ENCODE measurements around the gene C9orf72. TPM values are rescaled to one million over a fixed set of nuclear protein-coding genes. Genes with fewer than 3 reads are reported as not detected.

C9orf72 gene
- total and polyA plus RNA-seq, 2 of the 13 experiments (the other 11 are each of a cell fraction or from before 2014, with no cell fraction given), result 3.1 to 5.9 TPM

DNA sequence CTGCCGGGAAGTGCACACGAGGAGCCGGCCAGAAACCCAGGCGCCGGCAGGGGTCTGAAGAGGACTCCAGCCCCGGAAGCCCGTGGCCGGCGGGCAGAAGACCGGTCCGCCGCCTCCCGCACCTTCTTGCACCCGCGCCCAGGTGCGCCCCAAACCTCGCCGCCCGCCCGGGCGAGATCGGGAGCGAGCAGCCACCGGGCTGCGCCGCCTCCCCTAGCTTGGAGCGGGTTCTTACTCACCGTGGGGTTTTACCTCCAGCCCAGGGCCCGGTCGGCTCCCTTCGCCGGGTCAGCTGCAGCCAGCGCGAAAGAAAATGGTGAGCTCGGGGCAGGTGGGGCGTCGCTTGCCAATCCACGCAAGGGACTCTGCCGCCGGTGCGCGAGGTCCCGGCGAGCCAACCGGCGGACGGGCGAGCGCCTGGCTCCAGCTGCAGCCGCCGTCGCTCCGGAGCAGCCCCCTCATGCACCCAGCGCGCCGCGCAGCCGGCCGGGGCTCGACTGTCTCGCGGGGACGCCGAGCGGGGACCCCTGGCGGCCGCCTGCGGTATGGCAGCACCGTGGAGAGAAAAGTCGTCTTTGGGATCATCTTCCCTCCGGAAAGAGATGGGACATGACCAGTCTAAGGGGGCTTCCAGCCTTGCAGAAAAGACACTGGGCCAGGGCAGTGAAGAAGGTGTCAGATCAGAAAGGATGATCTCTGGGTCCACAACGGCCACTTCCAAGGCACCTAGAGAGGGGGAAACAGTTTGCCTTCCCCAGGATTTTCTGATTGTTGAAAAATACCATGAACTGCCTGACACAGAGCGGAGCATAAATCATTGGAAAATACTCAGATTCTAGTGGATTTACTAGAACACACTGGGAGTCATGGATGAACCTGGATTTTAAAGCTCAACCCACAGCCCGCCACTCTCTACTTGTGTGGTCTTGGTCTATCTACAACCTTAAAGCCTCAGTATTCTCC is 43.7 kb downstream of the C9orf72 start, which contains the start of gene MOB3B (continued):
- TF ChIP-seq GABPB1 (CRISPR knock-in tag; IDR thresholded peaks at IDR 0.05) (peak; percentile 55; the same call in 1 of the 2 replicates), REL (CRISPR knock-in tag; conservative IDR thresholded peaks at IDR 0.05) (0 out of 2 replicates have a peak, but pooled peaks have one; percentile 68), RNF2 (conservative IDR thresholded peaks at IDR 0.05; ENCODE audit: low read depth) (0 out of 2 replicates have a peak, but pooled peaks have one; percentile 65), SMC3 (IDR thresholded peaks at IDR 0.05; ENCODE audit: low read length) (peak; percentile 45; the same call in 1 of the 2 replicates), SP2 (CRISPR knock-in tag; IDR thresholded peaks at IDR 0.05) (no peak), FOXA1 (IDR thresholded peaks at IDR 0.05) (no peak), FOXA1 (CRISPR knock-in tag; IDR thresholded peaks at IDR 0.05) (no peak), ARNT2 (CRISPR knock-in tag; IDR thresholded peaks at IDR 0.05; ENCODE audit: low read depth) (peak; percentile 56; the same call in 1 of the 2 replicates), ZEB1 (IDR thresholded peaks at IDR 0.05; ENCODE audit: insufficient replicate concordance, low read depth) (no peak), NR3C1 (CRISPR knock-in tag; IDR thresholded peaks at IDR 0.05) (no peak), HOXA3 (CRISPR knock-in tag; IDR thresholded peaks at IDR 0.05) (0 out of 2 replicates have a peak, but pooled peaks have one; percentile 23), NONO (IDR thresholded peaks at IDR 0.05) (no peak), NONO (CRISPR knock-in tag; conservative IDR thresholded peaks at IDR 0.05) (peak; percentile 55; the same call in 1 of the 2 replicates), ZNF777 (CRISPR knock-in tag; IDR thresholded peaks at IDR 0.05) (peak; percentile 38)
- TF ChIP-seq, protein P1, sequence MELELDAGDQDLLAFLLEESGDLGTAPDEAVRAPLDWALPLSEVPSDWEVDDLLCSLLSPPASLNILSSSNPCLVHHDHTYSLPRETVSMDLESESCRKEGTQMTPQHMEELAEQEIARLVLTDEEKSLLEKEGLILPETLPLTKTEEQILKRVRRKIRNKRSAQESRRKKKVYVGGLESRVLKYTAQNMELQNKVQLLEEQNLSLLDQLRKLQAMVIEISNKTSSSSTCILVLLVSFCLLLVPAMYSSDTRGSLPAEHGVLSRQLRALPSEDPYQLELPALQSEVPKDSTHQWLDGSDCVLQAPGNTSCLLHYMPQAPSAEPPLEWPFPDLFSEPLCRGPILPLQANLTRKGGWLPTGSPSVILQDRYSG (CRISPR knock-in tag; IDR thresholded peaks at IDR 0.05), result 0 out of 2 replicates have a peak, but pooled peaks have one; percentile 43
- TF ChIP-seq, protein P2, sequence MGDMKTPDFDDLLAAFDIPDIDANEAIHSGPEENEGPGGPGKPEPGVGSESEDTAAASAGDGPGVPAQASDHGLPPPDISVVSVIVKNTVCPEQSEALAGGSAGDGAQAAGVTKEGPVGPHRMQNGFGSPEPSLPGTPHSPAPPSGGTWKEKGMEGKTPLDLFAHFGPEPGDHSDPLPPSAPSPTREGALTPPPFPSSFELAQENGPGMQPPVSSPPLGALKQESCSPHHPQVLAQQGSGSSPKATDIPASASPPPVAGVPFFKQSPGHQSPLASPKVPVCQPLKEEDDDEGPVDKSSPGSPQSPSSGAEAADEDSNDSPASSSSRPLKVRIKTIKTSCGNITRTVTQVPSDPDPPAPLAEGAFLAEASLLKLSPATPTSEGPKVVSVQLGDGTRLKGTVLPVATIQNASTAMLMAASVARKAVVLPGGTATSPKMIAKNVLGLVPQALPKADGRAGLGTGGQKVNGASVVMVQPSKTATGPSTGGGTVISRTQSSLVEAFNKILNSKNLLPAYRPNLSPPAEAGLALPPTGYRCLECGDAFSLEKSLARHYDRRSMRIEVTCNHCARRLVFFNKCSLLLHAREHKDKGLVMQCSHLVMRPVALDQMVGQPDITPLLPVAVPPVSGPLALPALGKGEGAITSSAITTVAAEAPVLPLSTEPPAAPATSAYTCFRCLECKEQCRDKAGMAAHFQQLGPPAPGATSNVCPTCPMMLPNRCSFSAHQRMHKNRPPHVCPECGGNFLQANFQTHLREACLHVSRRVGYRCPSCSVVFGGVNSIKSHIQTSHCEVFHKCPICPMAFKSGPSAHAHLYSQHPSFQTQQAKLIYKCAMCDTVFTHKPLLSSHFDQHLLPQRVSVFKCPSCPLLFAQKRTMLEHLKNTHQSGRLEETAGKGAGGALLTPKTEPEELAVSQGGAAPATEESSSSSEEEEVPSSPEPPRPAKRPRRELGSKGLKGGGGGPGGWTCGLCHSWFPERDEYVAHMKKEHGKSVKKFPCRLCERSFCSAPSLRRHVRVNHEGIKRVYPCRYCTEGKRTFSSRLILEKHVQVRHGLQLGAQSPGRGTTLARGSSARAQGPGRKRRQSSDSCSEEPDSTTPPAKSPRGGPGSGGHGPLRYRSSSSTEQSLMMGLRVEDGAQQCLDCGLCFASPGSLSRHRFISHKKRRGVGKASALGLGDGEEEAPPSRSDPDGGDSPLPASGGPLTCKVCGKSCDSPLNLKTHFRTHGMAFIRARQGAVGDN (CRISPR knock-in tag; IDR thresholded peaks at IDR 0.05), result peak; percentile 77
- TF ChIP-seq, protein P3, sequence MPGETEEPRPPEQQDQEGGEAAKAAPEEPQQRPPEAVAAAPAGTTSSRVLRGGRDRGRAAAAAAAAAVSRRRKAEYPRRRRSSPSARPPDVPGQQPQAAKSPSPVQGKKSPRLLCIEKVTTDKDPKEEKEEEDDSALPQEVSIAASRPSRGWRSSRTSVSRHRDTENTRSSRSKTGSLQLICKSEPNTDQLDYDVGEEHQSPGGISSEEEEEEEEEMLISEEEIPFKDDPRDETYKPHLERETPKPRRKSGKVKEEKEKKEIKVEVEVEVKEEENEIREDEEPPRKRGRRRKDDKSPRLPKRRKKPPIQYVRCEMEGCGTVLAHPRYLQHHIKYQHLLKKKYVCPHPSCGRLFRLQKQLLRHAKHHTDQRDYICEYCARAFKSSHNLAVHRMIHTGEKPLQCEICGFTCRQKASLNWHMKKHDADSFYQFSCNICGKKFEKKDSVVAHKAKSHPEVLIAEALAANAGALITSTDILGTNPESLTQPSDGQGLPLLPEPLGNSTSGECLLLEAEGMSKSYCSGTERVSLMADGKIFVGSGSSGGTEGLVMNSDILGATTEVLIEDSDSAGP (CRISPR knock-in tag; IDR thresholded peaks at IDR 0.05; ENCODE audit: borderline replicate concordance), result peak; percentile 46; the same call in 1 of the 2 replicates
- TF ChIP-seq, protein P4, sequence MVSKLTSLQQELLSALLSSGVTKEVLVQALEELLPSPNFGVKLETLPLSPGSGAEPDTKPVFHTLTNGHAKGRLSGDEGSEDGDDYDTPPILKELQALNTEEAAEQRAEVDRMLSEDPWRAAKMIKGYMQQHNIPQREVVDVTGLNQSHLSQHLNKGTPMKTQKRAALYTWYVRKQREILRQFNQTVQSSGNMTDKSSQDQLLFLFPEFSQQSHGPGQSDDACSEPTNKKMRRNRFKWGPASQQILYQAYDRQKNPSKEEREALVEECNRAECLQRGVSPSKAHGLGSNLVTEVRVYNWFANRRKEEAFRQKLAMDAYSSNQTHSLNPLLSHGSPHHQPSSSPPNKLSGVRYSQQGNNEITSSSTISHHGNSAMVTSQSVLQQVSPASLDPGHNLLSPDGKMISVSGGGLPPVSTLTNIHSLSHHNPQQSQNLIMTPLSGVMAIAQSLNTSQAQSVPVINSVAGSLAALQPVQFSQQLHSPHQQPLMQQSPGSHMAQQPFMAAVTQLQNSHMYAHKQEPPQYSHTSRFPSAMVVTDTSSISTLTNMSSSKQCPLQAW (CRISPR knock-in tag; IDR thresholded peaks at IDR 0.05), result peak; percentile 22; the same call in 1 of the 2 replicates
- TF ChIP-seq, protein P5, sequence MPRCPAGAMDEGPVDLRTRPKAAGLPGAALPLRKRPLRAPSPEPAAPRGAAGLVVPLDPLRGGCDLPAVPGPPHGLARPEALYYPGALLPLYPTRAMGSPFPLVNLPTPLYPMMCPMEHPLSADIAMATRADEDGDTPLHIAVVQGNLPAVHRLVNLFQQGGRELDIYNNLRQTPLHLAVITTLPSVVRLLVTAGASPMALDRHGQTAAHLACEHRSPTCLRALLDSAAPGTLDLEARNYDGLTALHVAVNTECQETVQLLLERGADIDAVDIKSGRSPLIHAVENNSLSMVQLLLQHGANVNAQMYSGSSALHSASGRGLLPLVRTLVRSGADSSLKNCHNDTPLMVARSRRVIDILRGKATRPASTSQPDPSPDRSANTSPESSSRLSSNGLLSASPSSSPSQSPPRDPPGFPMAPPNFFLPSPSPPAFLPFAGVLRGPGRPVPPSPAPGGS (CRISPR knock-in tag; IDR thresholded peaks at IDR 0.05), result no peak

Measured in HepG2 (cell line).